HepG2 (cell line): Measurements from ENCODE around the gene FRMD8. TPM values are rescaled to one million over a fixed set of nuclear protein-coding genes. Genes with fewer than 3 reads are reported as not detected.
A peak's percentile ranks its signal among the peaks of the same experiment; 100 is the strongest.

Experiments used
- FOSL1 ChIP-seq: sonication (generic); formaldehyde crosslinking; IDR thresholded peaks from 2 replicates; pipeline ENCODE4 v1.9.0; 2021; ENCODE audit warnings: missing genetic modification reagents, borderline replicate concordance
- FOXK1 ChIP-seq: sonication (generic); formaldehyde crosslinking; IDR thresholded peaks from 2 replicates; pipeline ENCODE4 v1.4.0; 2020; ENCODE audit warnings: low read depth, missing genetic modification reagents, borderline replicate concordance
- HES4 ChIP-seq: sonication (generic); formaldehyde crosslinking; IDR thresholded peaks from 2 replicates; pipeline ENCODE4 v1.9.0; 2021; ENCODE audit warnings: mild to moderate bottlenecking, missing genetic modification reagents, borderline replicate concordance
- IKZF1 ChIP-seq: fragments of 450-650 bp; IDR thresholded peaks from 2 replicates; pipeline ENCODE4 v1.7.1; 2016
- KLF6 ChIP-seq: IDR thresholded peaks from 2 replicates; pipeline ENCODE4 v1.8.0; 2016; ENCODE audit warnings: missing biosample characterization, missing genetic modification reagents
- MAFF ChIP-seq: IDR thresholded peaks from 2 replicates; pipeline ENCODE4 v1.6.1; 2011; ENCODE audit warnings: low read depth, low read length, improper control_type of control experiment
- POLR2AphosphoS2 ChIP-seq: IDR thresholded peaks from 2 replicates; pipeline ENCODE4 v1.6.1; 2011; ENCODE audit warnings: low read depth, low read length, improper control_type of control experiment
- TCF12 ChIP-seq, 2 experiments: fragments of 450-650 bp in 1 of 2; sonication (generic) in 1 of 2; formaldehyde crosslinking in 1 of 2; IDR thresholded peaks; 2 replicates each; pipeline versions ENCODE4 v1.6.1 to v1.8.0; 2017 to 2022; ENCODE audit warnings: antibody characterized with exemption in 1 of 2, mild to moderate bottlenecking in 1 of 2, missing genetic modification reagents in 1 of 2, moderate library complexity in 1 of 2
- ZNF556 ChIP-seq: sonication (generic); formaldehyde crosslinking; IDR thresholded peaks from 2 replicates; pipeline ENCODE4 v1.4.0; 2020; ENCODE audit warnings: mild to moderate bottlenecking, missing genetic modification reagents, borderline replicate concordance
- ZNF562 ChIP-seq: sonication (generic); formaldehyde crosslinking; IDR thresholded peaks from 2 replicates; pipeline ENCODE4 v1.8.0; 2022; ENCODE audit warnings: missing genetic modification reagents, borderline replicate concordance
- ZNF569 ChIP-seq: sonication (generic); formaldehyde crosslinking; IDR thresholded peaks from 2 replicates; pipeline ENCODE4 v1.5.0; 2020; ENCODE audit warnings: mild to moderate bottlenecking, missing genetic modification reagents, moderate library complexity, borderline replicate concordance
- ZNF678 ChIP-seq: sonication (generic); formaldehyde crosslinking; IDR thresholded peaks from 2 replicates; pipeline ENCODE4 v1.4.0; 2020; ENCODE audit warnings: mild to moderate bottlenecking, missing genetic modification reagents
- ZNF850 ChIP-seq: sonication (generic); formaldehyde crosslinking; conservative IDR thresholded peaks from 2 replicates; pipeline ENCODE4 v1.9.0; 2021; ENCODE audit warnings: mild to moderate bottlenecking, missing genetic modification reagents
- ZSCAN31 ChIP-seq: sonication (generic); formaldehyde crosslinking; IDR thresholded peaks from 2 replicates; pipeline ENCODE4 v1.5.0; 2020; ENCODE audit warnings: low read depth, mild to moderate bottlenecking, missing genetic modification reagents
- polyA plus RNA-seq, 8 experiments: library from polyadenylated mRNA; depleted of rRNA in 3 of 8; stranded (reverse) in 7 of 8; unstranded in 1 of 8; fragments of >200 nt; fragmentation: Illumina TruSeq in 4 of 8; extraction: Trizol in 4 of 8; gene quantifications; 2 replicates each; pipeline versions ENCODE4 v1.2.1 to v1.2.3, GENCODE V29; 2011 to 2016; ENCODE audit warnings: low read depth in 4 of 8, missing spikeins in 1 of 8, mixed read lengths in 1 of 8; ENCODE audit not compliant: insufficient read depth in 1 of 8
- total RNA-seq, 5 experiments: library from RNA; depleted of rRNA; stranded (reverse); fragments of >200 nt; fragmentation: Illumina TruSeq; extraction: Trizol; gene quantifications; 2 replicates each; pipeline ENCODE4 v1.2.3, GENCODE V29; 2016; ENCODE audit warnings: low read depth in 1 of 5
- TF ChIP-seq, protein P1 (sequence below): sonication (generic); formaldehyde crosslinking; IDR thresholded peaks from 2 replicates; pipeline ENCODE4 v1.4.0; 2020; ENCODE audit warnings: missing genetic modification reagents
- TF ChIP-seq, protein P2 (sequence below): sonication (generic); formaldehyde crosslinking; IDR thresholded peaks from 2 replicates; pipeline ENCODE4 v1.8.0; 2022; ENCODE audit warnings: missing genetic modification reagents, low read depth, mild to moderate bottlenecking, borderline replicate concordance

Gene FRMD8
- total and polyA plus RNA-seq, 2 of the 13 experiments (the other 11 are each of a cell fraction or from before 2014, with no cell fraction given) = 5.8 to 20.6 TPM

DNA sequence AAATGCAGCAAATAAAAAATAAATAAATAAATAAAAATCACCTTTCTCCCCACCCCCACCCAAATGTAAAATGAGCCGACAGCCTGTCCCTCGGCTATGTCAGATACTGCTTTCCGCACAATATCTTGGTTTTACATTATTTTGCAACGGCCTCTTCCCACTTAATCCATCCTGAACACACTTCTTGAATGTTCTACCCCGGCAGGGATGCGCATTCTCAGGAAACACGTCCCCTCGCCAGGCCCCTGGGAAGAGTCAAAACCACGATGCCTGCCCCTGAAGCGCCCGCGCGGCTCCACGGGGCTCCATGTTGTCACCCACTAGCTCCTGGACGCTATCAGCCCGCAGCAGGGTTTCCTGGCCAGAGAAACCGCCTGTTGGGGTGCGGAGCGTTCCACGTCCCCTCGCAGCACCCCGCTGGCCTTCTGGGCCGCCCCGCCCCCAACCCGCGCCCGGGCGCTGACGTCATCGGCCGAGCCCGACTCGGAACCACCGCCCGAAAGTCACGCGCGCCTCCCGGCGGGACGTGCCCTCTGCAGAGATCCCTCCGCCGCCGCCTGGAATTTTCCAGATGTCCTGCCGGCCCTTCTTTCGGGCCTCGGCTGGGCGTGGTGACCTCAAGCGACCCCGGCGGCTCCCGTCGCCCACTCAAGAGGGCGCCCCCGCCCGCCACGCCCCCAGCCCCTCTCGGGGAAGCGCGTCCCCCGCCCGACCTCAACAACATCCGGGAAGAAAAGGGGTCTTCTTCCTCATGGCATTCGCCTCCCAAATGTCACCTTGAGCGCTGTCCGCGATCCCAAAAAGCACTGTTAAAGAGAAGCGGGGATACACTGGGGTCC lies 35.6 kb downstream of the FRMD8 start (continued):
- TF ChIP-seq MAFF (no peak), ZNF678 (CRISPR knock-in tag) (no peak), ZNF850 (CRISPR knock-in tag) (no peak), POLR2AphosphoS2 (no peak), HES4 (CRISPR knock-in tag) (no peak), TCF12 (IDR thresholded peaks at IDR 0.05) (no peak), TCF12 (CRISPR knock-in tag; IDR thresholded peaks at IDR 0.05) (0 out of 2 replicates have a peak, but pooled peaks have one; percentile 74), FOXK1 (CRISPR knock-in tag) (no peak), ZNF562 (no peak), ZNF569 (CRISPR knock-in tag) (0 out of 2 replicates have a peak, but pooled peaks have one; percentile 20), ZNF556 (CRISPR knock-in tag) (0 out of 2 replicates have a peak, but pooled peaks have one; percentile 19), ZSCAN31 (CRISPR knock-in tag) (peak; percentile 2; the same call in 1 of the 2 replicates), KLF6 (CRISPR knock-in tag) (no peak), FOSL1 (CRISPR knock-in tag) (no peak), IKZF1 (no peak)
- TF ChIP-seq, protein P1, sequence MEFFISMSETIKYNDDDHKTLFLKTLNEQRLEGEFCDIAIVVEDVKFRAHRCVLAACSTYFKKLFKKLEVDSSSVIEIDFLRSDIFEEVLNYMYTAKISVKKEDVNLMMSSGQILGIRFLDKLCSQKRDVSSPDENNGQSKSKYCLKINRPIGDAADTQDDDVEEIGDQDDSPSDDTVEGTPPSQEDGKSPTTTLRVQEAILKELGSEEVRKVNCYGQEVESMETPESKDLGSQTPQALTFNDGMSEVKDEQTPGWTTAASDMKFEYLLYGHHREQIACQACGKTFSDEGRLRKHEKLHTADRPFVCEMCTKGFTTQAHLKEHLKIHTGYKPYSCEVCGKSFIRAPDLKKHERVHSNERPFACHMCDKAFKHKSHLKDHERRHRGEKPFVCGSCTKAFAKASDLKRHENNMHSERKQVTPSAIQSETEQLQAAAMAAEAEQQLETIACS (CRISPR knock-in tag) = no peak; the same call in 1 of the 2 replicates
- TF ChIP-seq, protein P2, sequence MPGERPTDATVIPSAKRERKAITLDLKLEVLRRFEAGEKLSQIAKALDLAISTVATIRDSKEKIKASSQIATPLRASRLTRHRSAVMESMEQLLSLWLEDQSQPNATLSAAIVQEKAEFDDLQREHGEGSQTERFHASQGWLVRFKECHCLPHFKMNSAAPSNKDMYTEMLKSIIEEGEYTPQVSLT (CRISPR knock-in tag) = no peak
- TF ChIP-seq, all 625 proteins: peak for 156
